GM12878 (cell line): ENCODE results near the gene SNAI3. TPM values are rescaled to one million over a fixed set of nuclear protein-coding genes. Genes with fewer than 3 reads are reported as not detected.

Source experiments
- ASH2L ChIP-seq: fragments of 300-600, 200-600 bp; sonication (generic); IDR thresholded peaks from 2 replicates; pipeline ENCODE4 v1.6.1; 2017; ENCODE audit warnings: low read depth, mild to moderate bottlenecking, borderline replicate concordance
- BACH1 ChIP-seq: fragments of 450-650 bp; IDR thresholded peaks from 2 replicates; pipeline ENCODE4 v1.6.1; 2017; ENCODE audit warnings: mild to moderate bottlenecking, borderline replicate concordance
- CBFB ChIP-seq: IDR thresholded peaks from 2 replicates; pipeline ENCODE4 v1.6.1; 2016; ENCODE audit warnings: antibody characterized with exemption, low read depth
- CHD1 ChIP-seq: IDR thresholded peaks from 2 replicates; pipeline ENCODE4 v1.6.1; 2012; ENCODE audit warnings: low read depth, low read length, improper control_type of control experiment
- DPF2 ChIP-seq: fragments of 450-650 bp; IDR thresholded peaks from 2 replicates; pipeline ENCODE4 v1.6.1; 2017; ENCODE audit warnings: mild to moderate bottlenecking
- ETV6 ChIP-seq, 2 experiments: fragments of 450-650 bp in 1 of 2; IDR thresholded peaks in 1 of 2; conservative IDR thresholded peaks in 1 of 2; 2 replicates each; pipeline ENCODE4 v1.6.1; 2014; ENCODE audit warnings: antibody characterized with exemption in 1 of 2, borderline replicate concordance in 1 of 2, low read depth in 1 of 2, mild to moderate bottlenecking in 1 of 2, moderate library complexity in 1 of 2
- GATAD2B ChIP-seq: fragments of 450-650 bp; conservative IDR thresholded peaks from 2 replicates; pipeline ENCODE4 v1.6.1; 2017; ENCODE audit warnings: low read depth, mild to moderate bottlenecking, moderate library complexity
- IKZF2 ChIP-seq, 2 experiments: fragments of 450-650 bp; IDR thresholded peaks; 2 replicates each; pipeline ENCODE4 v1.6.1; 2017; ENCODE audit warnings: mild to moderate bottlenecking in 2 of 2, moderate library complexity in 2 of 2
- IRF4 ChIP-seq: IDR thresholded peaks from 2 replicates; pipeline ENCODE4 v1.6.1; 2011; ENCODE audit warnings: low read depth, low read length
- NR2C1 ChIP-seq: fragments of 450-650 bp; IDR thresholded peaks from 2 replicates; pipeline ENCODE4 v1.6.1; 2017; ENCODE audit warnings: antibody characterized with exemption, mild to moderate bottlenecking, moderate library complexity
- NR2C2 ChIP-seq: IDR thresholded peaks from 2 replicates; pipeline ENCODE4 v1.6.1; 2011; ENCODE audit warnings: borderline replicate concordance, low read depth; ENCODE audit not compliant: control insufficient read depth, insufficient read length
- RELA ChIP-seq: fragments of 450-650 bp; IDR thresholded peaks from 2 replicates; pipeline ENCODE4 v1.8.0; 2014; ENCODE audit warnings: borderline replicate concordance; ENCODE audit not compliant: partially characterized antibody
- TAF1 ChIP-seq: IDR thresholded peaks from 2 replicates; pipeline ENCODE4 v1.6.1; 2011; ENCODE audit warnings: mild to moderate bottlenecking, low read depth, low read length, borderline replicate concordance
- ZNF384 ChIP-seq: IDR thresholded peaks from 2 replicates; pipeline ENCODE4 v1.6.1; 2012; ENCODE audit warnings: low read depth, mild to moderate bottlenecking, low read length, improper control_type of control experiment, borderline replicate concordance
- ZSCAN29 ChIP-seq: fragments of 450-650 bp; IDR thresholded peaks from 2 replicates; pipeline ENCODE4 v1.6.1; 2017; ENCODE audit warnings: mild to moderate bottlenecking, moderate library complexity
- ZZZ3 ChIP-seq: IDR thresholded peaks from 2 replicates; pipeline ENCODE4 v1.6.1; 2011; ENCODE audit warnings: low read depth; ENCODE audit not compliant: control insufficient read depth, insufficient read length
- polyA plus RNA-seq, 11 experiments: library from polyadenylated mRNA; depleted of rRNA in 4 of 11; unstranded in 6 of 11; stranded (reverse) in 5 of 11; fragments of >200 nt; fragmentation: Nextera tagmentation in 4 of 11; fragmentation: Illumina TruSeq in 1 of 11; extraction: Ambion mirVana in 4 of 11; extraction: Trizol in 1 of 11; gene quantifications; 1 replicate in 1 of 11; 2 replicates in 10 of 11; pipeline versions ENCODE4 v1.2.1 to v1.2.3, GENCODE V29; 2011 to 2016; ENCODE audit warnings: inconsistent platforms in 2 of 11, missing spikeins in 2 of 11, low read depth in 1 of 11
- total RNA-seq, 4 experiments: library from RNA; depleted of rRNA in 3 of 4; stranded (reverse); fragments of >200 nt in 3 of 4; fragmentation: Illumina TruSeq in 1 of 4; extraction: Trizol in 1 of 4; gene quantifications; 2 replicates each; pipeline versions ENCODE4 v1.2.1 to v1.2.3, GENCODE V29; 2013 to 2021
- TF ChIP-seq, protein P1 (sequence below): fragments of 450-650 bp; IDR thresholded peaks from 2 replicates; pipeline ENCODE4 v1.6.1; 2014; ENCODE audit warnings: mild to moderate bottlenecking
- TF ChIP-seq, protein P2 (sequence below): fragments of 450-650 bp; IDR thresholded peaks from 2 replicates; pipeline ENCODE4 v1.6.1; 2017; ENCODE audit warnings: mild to moderate bottlenecking
- TF ChIP-seq, protein P3 (sequence below): IDR thresholded peaks from 2 replicates; pipeline ENCODE4 v1.6.1; 2011; ENCODE audit warnings: mild to moderate bottlenecking, low read depth, low read length, moderate library complexity; ENCODE audit not compliant: insufficient replicate concordance
- TF ChIP-seq, protein P4 (sequence below), 3 experiments: IDR thresholded peaks in 2 of 3; conservative IDR thresholded peaks in 1 of 3; 2 replicates each; pipeline ENCODE4 v1.5.1; 2011; ENCODE audit warnings: low read depth in 3 of 3, low read length in 3 of 3, mild to moderate bottlenecking in 3 of 3, control low read depth in 2 of 3, moderate library complexity in 2 of 3, inconsistent platforms in 1 of 3, mixed read lengths in 1 of 3; ENCODE audit not compliant: control insufficient read depth in 2 of 3, insufficient read depth in 1 of 3; ENCODE audit errors: extremely low read depth in 1 of 3
- TF ChIP-seq, protein P5 (sequence below): fragments of 450-650 bp; conservative IDR thresholded peaks from 2 replicates; pipeline ENCODE4 v1.6.1; 2017; ENCODE audit warnings: mild to moderate bottlenecking, moderate library complexity

SNAI3 gene
- total and polyA plus RNA-seq, 10 of the 15 experiments (the other 5 are each of a cell fraction or from before 2014, with no cell fraction given): 0.21 to 7.4 (median 3.0) TPM

DNA sequence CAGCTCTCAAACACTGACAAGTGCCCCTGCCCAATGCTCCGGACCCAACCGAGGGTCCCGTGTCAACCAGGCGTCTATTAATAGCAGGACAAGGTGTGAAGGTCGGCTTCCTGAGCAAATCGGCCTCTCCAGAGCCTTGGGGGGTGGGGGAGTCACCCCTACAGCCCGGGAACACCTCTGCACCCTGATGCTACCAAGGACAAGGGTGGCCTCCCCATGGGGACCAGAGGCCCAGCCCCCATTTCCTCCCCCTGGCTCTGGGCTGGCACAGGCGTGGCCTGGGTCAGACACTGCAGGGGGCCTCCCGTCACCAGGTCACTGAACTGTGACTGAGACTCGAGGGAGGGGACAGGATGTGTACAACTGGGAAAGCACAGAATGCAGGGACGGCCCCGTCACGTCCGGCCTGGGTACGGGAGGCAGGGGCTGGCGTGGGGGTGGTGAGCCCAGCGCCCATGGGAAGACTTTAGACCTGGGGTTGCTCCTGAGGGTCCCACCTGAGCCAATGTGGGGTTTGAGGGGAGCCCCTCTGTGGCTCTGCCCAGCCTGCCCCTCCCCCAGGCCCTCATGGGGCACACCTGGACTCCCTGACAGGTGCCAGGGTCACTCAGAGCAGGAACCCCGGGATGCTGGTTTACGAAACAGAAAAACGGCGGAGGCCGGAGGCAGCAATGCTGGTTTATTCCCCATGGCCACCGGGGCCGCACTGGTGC lies 34.9 kb downstream of the SNAI3 start (continued):
- TF ChIP-seq ETV6 (conservative IDR thresholded peaks at IDR 0.05 in 1 of 2, IDR thresholded peaks at IDR 0.05 in 1 of 2; ENCODE audit: borderline replicate concordance in 1 of 2, low read depth in 1 of 2) (peak in 1 of 2 experiments; percentile 58; a peak in 1 of 4 replicates), IRF4 (peak; percentile 52; the same call in 1 of the 2 replicates), NR2C2 (no peak), BACH1 (peak; percentile 56; the same call in 1 of the 2 replicates), ZZZ3 (no peak), NR2C1 (peak; percentile 42; the same call in 1 of the 2 replicates), ASH2L (no peak), RELA (peak; percentile 63), ZSCAN29 (no peak), TAF1 (no peak), ZNF384 (no peak), DPF2 (0 out of 2 replicates have a peak, but pooled peaks have one; percentile 89), CBFB (peak; percentile 30; the same call in 1 of the 2 replicates), GATAD2B (peak; percentile 85), IKZF2 (IDR thresholded peaks at IDR 0.05) (peak; percentile 87 to 89), CHD1 (no peak)
- TF ChIP-seq, protein P1, sequence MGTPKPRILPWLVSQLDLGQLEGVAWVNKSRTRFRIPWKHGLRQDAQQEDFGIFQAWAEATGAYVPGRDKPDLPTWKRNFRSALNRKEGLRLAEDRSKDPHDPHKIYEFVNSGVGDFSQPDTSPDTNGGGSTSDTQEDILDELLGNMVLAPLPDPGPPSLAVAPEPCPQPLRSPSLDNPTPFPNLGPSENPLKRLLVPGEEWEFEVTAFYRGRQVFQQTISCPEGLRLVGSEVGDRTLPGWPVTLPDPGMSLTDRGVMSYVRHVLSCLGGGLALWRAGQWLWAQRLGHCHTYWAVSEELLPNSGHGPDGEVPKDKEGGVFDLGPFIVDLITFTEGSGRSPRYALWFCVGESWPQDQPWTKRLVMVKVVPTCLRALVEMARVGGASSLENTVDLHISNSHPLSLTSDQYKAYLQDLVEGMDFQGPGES: peak; percentile 62; the same call in 1 of the 2 replicates
- TF ChIP-seq, protein P2, sequence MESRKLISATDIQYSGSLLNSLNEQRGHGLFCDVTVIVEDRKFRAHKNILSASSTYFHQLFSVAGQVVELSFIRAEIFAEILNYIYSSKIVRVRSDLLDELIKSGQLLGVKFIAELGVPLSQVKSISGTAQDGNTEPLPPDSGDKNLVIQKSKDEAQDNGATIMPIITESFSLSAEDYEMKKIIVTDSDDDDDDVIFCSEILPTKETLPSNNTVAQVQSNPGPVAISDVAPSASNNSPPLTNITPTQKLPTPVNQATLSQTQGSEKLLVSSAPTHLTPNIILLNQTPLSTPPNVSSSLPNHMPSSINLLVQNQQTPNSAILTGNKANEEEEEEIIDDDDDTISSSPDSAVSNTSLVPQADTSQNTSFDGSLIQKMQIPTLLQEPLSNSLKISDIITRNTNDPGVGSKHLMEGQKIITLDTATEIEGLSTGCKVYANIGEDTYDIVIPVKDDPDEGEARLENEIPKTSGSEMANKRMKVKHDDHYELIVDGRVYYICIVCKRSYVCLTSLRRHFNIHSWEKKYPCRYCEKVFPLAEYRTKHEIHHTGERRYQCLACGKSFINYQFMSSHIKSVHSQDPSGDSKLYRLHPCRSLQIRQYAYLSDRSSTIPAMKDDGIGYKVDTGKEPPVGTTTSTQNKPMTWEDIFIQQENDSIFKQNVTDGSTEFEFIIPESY: 0 out of 2 replicates have a peak, but pooled peaks have one; percentile 37
- TF ChIP-seq, protein P3, sequence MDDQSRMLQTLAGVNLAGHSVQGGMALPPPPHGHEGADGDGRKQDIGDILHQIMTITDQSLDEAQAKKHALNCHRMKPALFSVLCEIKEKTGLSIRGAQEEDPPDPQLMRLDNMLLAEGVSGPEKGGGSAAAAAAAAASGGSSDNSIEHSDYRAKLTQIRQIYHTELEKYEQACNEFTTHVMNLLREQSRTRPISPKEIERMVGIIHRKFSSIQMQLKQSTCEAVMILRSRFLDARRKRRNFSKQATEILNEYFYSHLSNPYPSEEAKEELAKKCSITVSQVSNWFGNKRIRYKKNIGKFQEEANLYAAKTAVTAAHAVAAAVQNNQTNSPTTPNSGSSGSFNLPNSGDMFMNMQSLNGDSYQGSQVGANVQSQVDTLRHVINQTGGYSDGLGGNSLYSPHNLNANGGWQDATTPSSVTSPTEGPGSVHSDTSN: peak; percentile 59
- TF ChIP-seq, protein P4, sequence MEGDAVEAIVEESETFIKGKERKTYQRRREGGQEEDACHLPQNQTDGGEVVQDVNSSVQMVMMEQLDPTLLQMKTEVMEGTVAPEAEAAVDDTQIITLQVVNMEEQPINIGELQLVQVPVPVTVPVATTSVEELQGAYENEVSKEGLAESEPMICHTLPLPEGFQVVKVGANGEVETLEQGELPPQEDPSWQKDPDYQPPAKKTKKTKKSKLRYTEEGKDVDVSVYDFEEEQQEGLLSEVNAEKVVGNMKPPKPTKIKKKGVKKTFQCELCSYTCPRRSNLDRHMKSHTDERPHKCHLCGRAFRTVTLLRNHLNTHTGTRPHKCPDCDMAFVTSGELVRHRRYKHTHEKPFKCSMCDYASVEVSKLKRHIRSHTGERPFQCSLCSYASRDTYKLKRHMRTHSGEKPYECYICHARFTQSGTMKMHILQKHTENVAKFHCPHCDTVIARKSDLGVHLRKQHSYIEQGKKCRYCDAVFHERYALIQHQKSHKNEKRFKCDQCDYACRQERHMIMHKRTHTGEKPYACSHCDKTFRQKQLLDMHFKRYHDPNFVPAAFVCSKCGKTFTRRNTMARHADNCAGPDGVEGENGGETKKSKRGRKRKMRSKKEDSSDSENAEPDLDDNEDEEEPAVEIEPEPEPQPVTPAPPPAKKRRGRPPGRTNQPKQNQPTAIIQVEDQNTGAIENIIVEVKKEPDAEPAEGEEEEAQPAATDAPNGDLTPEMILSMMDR (IDR thresholded peaks at IDR 0.05 in 2 of 3, conservative IDR thresholded peaks at IDR 0.05 in 1 of 3; ENCODE audit: control insufficient read depth in 2 of 3, extremely low read depth in 1 of 3, insufficient read depth in 1 of 3, low read depth in 3 of 3, low read length in 3 of 3): no peak
- TF ChIP-seq, protein P5, sequence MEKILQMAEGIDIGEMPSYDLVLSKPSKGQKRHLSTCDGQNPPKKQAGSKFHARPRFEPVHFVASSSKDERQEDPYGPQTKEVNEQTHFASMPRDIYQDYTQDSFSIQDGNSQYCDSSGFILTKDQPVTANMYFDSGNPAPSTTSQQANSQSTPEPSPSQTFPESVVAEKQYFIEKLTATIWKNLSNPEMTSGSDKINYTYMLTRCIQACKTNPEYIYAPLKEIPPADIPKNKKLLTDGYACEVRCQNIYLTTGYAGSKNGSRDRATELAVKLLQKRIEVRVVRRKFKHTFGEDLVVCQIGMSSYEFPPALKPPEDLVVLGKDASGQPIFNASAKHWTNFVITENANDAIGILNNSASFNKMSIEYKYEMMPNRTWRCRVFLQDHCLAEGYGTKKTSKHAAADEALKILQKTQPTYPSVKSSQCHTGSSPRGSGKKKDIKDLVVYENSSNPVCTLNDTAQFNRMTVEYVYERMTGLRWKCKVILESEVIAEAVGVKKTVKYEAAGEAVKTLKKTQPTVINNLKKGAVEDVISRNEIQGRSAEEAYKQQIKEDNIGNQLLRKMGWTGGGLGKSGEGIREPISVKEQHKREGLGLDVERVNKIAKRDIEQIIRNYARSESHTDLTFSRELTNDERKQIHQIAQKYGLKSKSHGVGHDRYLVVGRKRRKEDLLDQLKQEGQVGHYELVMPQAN: peak; percentile 21; the same call in 1 of the 2 replicates
